ENCODE results near the gene CORIN.

The CORIN gene

DNA sequence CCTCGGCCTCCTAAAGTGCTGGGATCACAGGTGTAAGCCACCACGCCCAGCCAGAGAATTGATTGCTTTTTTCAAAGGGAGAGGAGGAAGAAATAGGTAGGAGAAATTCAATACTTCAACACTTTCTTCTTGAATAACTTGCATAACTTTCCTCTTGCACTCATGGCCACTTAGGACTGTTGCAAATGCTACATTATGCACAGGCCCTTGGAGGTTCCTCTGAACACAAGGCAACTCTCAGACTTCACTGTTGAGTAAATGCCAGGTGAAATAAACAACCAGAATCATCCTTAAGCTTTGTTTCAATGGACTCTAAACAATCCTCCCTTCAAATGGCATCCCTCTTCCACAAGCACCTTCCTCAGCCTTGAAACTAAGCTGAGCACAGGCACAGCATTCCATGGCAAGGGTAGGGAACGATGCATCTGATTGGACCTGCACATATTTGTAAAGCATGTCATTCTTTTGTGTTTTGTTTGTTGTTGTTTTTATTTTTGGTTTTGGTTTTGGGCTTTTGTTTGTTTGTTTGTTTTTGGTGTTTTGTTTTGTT, 28.1 kb downstream of the CORIN start:
- Histone ChIP-seq H3K27ac (ENCODE audit: low read depth, low read length) (no peak overlapping the region), H3K27me3 (ENCODE audit: low read length) (no peaks in the 10 kb centered on the region), H3K36me3 (ENCODE audit: low read length) (no peaks in the 10 kb centered on the region), H4K20me1 (ENCODE audit: low read depth, low read length) (no peaks in the 10 kb centered on the region), H3K4me2 (ENCODE audit: low read depth, low read length, poor library complexity, severe bottlenecking) (no peak overlapping the region), H3K79me2 (ENCODE audit: insufficient read depth, low read length) (no peaks in the 10 kb centered on the region), H3K4me3 (ENCODE audit: insufficient read depth, low read length, poor library complexity, severe bottlenecking) (no peak overlapping the region), H3K9me3 (ENCODE audit: insufficient read depth, low read length) (no peaks in the 10 kb centered on the region), H3F3A (ENCODE audit: insufficient read depth) (no peaks in the 10 kb centered on the region), H2AFZ (ENCODE audit: low read depth, low read length, severe bottlenecking) (no peak overlapping the region), H3K9ac (ENCODE audit: low read length) (no peak overlapping the region), H3K9me2 (replicated peaks; ENCODE audit: insufficient read depth, low read length) (no peaks in the 10 kb centered on the region)
- no peak for TF ChIP-seq EZH2phosphoT487 (conservative IDR thresholded peaks at IDR 0.05; ENCODE audit: low read length)
- TF ChIP-seq CTCF (IDR thresholded peaks at IDR 0.05; ENCODE audit: insufficient read depth, low read length, poor library complexity, severe bottlenecking) = no peak

DNA sequence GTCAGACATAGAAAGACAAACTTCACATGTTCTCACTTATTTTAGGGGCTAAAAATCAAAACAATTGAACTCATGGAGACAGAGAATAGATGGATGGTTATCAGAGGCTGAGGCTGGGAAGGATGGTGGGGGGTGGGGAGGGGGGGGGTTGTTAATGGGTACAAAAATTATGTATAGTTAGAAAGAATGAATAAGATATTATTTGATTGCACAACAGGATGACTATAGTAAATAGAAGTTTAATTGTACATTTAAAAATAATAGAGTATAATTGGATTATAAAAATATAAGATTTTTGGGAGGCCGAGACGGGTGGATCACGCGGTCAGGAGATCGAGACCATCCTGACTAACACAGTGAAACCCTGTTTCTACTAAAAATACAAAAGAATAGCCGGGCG, 33.3 kb downstream of the CORIN start:
- H4K20me1 ChIP-seq (ENCODE audit: low read depth, low read length) = no peaks in the 10 kb centered on the region
- no peak overlapping the region for H3K4me3 ChIP-seq (ENCODE audit: insufficient read depth, low read length, poor library complexity, severe bottlenecking)
- H3K79me2 ChIP-seq (ENCODE audit: insufficient read depth, low read length) = no peaks in the 10 kb centered on the region
- H3F3A ChIP-seq (ENCODE audit: insufficient read depth) = no peaks in the 10 kb centered on the region
- H3K9me3 ChIP-seq (ENCODE audit: insufficient read depth, low read length) = no peaks in the 10 kb centered on the region
- no peak overlapping the region for H3K27ac ChIP-seq (ENCODE audit: low read depth, low read length)
- H3K9me2 ChIP-seq (replicated peaks; ENCODE audit: insufficient read depth, low read length) = no peaks in the 10 kb centered on the region
- no peaks in the 10 kb centered on the region for H3K27me3 ChIP-seq (ENCODE audit: low read length)
- no peak overlapping the region for H3K9ac ChIP-seq (ENCODE audit: low read length)
- H3K4me2 ChIP-seq (ENCODE audit: low read depth, low read length, poor library complexity, severe bottlenecking) = no peak overlapping the region
- H2AFZ ChIP-seq (ENCODE audit: low read depth, low read length, severe bottlenecking) = no peak overlapping the region
- H3K36me3 ChIP-seq (ENCODE audit: low read length) = no peaks in the 10 kb centered on the region
- TF ChIP-seq CTCF (IDR thresholded peaks at IDR 0.05; ENCODE audit: insufficient read depth, low read length, poor library complexity, severe bottlenecking) (no peak), EZH2phosphoT487 (conservative IDR thresholded peaks at IDR 0.05; ENCODE audit: low read length) (no peak)

- Histone ChIP-seq H3K27me3 (ENCODE audit: low read length) (no peaks in the 10 kb centered on the region), H3K9me3 (ENCODE audit: insufficient read depth, low read length) (no peaks in the 10 kb centered on the region), H3K9ac (ENCODE audit: low read length) (no peak overlapping the region), H3K79me2 (ENCODE audit: insufficient read depth, low read length) (no peaks in the 10 kb centered on the region), H3F3A (ENCODE audit: insufficient read depth) (no peaks in the 10 kb centered on the region), H3K36me3 (ENCODE audit: low read length) (no peaks in the 10 kb centered on the region), H3K27ac (ENCODE audit: low read depth, low read length) (no peak overlapping the region), H3K4me3 (ENCODE audit: insufficient read depth, low read length, poor library complexity, severe bottlenecking) (no peak overlapping the region), H2AFZ (ENCODE audit: low read depth, low read length, severe bottlenecking) (no peak overlapping the region), H3K4me2 (ENCODE audit: low read depth, low read length, poor library complexity, severe bottlenecking) (no peak overlapping the region), H4K20me1 (ENCODE audit: low read depth, low read length) (no peaks in the 10 kb centered on the region), H3K9me2 (replicated peaks; ENCODE audit: insufficient read depth, low read length) (no peaks in the 10 kb centered on the region)
- TF ChIP-seq CTCF (IDR thresholded peaks at IDR 0.05; ENCODE audit: insufficient read depth, low read length, poor library complexity, severe bottlenecking) (no peak), EZH2phosphoT487 (conservative IDR thresholded peaks at IDR 0.05; ENCODE audit: low read length) (no peak)
Observed at GRCh38 chr4:47801481-47802002, 36.3 kb downstream of the CORIN start.
